Stimulated activated CD4-positive, alpha-beta T cell treated with anti-CD3 and anti-CD28 coated beads, TNF-alpha, amount 100 ng/mL, for 4 hours (primary cell): Measurements from ENCODE around the gene SFTPB.

Source experiments
- DNase-seq, 3 experiments: peaks; one replicate each; pipeline ENCODE4 v3.0.0-alpha.2; 2020; ENCODE audit warnings: low read depth in 3 of 3

The SFTPB gene

GRCh38 chr2:85613717-85614515, 54.1 kb downstream of the SFTPB start:
- no peak for DNase-seq

- DNase-seq, result peak; percentile 56 to 67 (median 66)
Measured at GRCh38 chr2:85611705-85612587, 56.1 kb downstream of the SFTPB start, which contains the start of gene C2orf68. TSS of gene C2orf68 (minus strand) at chr2:85612066. CDS start at chr2:85611984, 82 bp downstream.

GRCh38 chr2:85611217-85611704, 56.7 kb downstream of the SFTPB start:
- DNase-seq, result no peak
